ENCODE measurements around the gene TMEM156.

- TF ChIP-seq CTCF (conservative IDR thresholded peaks at IDR 0.05 in 1 of 2, IDR thresholded peaks at IDR 0.05 in 1 of 2; ENCODE audit: low read depth in 1 of 2, low read length in 2 of 2): no peak
- TF ChIP-seq EZH2 (IDR thresholded peaks at IDR 0.05; ENCODE audit: low read length, missing control alignments): no peak
These were observed 111.5 kb downstream of the TMEM156 start for GRCh38 chr4:38920677-38921076.

Measured in fibroblast of lung (primary cell).